Measurements from ENCODE around the gene WIPF1.

DNA sequence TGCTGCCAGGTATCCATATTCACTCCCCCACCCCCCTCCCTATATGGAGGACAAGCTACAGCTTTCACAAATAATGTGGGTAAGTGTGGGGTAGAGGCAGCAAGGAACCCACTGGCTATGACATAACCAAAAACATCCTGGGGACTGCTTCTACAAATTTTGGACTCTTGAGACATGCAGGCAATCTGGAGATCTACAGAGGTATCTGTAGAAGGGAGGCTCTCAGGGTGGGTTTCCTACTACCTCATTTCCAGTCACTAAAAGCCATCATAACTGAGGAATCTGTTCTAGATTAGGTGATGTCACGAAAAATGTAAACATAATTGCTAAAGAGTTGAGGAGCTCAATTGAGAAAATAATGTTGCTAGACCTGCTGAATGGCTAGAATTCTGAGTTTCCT lies 46.8 kb upstream of the WIPF1 start:
- TF ChIP-seq, protein P1, sequence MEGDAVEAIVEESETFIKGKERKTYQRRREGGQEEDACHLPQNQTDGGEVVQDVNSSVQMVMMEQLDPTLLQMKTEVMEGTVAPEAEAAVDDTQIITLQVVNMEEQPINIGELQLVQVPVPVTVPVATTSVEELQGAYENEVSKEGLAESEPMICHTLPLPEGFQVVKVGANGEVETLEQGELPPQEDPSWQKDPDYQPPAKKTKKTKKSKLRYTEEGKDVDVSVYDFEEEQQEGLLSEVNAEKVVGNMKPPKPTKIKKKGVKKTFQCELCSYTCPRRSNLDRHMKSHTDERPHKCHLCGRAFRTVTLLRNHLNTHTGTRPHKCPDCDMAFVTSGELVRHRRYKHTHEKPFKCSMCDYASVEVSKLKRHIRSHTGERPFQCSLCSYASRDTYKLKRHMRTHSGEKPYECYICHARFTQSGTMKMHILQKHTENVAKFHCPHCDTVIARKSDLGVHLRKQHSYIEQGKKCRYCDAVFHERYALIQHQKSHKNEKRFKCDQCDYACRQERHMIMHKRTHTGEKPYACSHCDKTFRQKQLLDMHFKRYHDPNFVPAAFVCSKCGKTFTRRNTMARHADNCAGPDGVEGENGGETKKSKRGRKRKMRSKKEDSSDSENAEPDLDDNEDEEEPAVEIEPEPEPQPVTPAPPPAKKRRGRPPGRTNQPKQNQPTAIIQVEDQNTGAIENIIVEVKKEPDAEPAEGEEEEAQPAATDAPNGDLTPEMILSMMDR (IDR thresholded peaks at IDR 0.05), result no peak
- TF ChIP-seq POLR2A (IDR thresholded peaks at IDR 0.05), result no peak

All from body of pancreas (tissue), 4 donors.